Mucosa of descending colon (tissue), 3 donors: Measurements from ENCODE around the gene BEX1. TPM values are rescaled to one million over a fixed set of nuclear protein-coding genes. Genes with fewer than 3 reads are reported as not detected.

ENCODE experiments used
- ATAC-seq: fragments of 200-7000 bp; cut with Tn5 transposase; one replicate; pipeline ENCODE4 v1.9.1; 2020; ENCODE audit warnings: mild to moderate bottlenecking, moderate library complexity
- DNase-seq, 3 donors: peaks; one replicate each; pipeline ENCODE4 v3.0.0-alpha.2; 2020
- H3K36me3 ChIP-seq: fragments of 200-600 bp; one replicate; pipeline ENCODE4 v1.8.0; 2021; ENCODE audit warnings: low read depth, mild to moderate bottlenecking
- H3K4me1 ChIP-seq: fragments of 200-600 bp; one replicate; pipeline ENCODE4 v1.8.0; 2021; ENCODE audit warnings: low read depth, mild to moderate bottlenecking
- H3K4me3 ChIP-seq: fragments of 200-600 bp; one replicate; pipeline ENCODE4 v1.8.0; 2021; ENCODE audit warnings: mild to moderate bottlenecking
- H3K9me3 ChIP-seq: fragments of 200-600 bp; one replicate; pipeline ENCODE4 v1.8.0; 2021; ENCODE audit warnings: mild to moderate bottlenecking
- intact Hi-C, 2 donors: fragments of 100-400 bp; cut with DNase I in 1 of 2; cut with micrococcal nuclease in 1 of 2; formaldehyde crosslinking; loops; one replicate each; pipeline versions ENCODE4 v1.11.0 to v1.11.1; 2022; cut with DNase I, micrococcal nuclease
- total RNA-seq, 3 donors: library from RNA; stranded (reverse); fragmentation: NEBNext Ultra II Directional in 2 of 3; extraction: Animal tissue kit (Norgen Biotek cat#: 25700) in 2 of 3; gene quantifications; one replicate each; pipeline versions ENCODE4 v1.2.1 to v1.2.4, GENCODE V29; 2021 to 2023
- TF ChIP-seq, protein P1 (sequence below): fragments of 200-600 bp; IDR thresholded peaks from one replicate; pipeline ENCODE4 v1.8.0; 2022; ENCODE audit warnings: antibody characterized with exemption, mild to moderate bottlenecking
- donor health status: DM: no; HTN: no; CAD: no; lungs with moderate emphysema.
- donor health status: DM: no; HTN: no; CAD: no.
- donor health status: DM: no; HTN: yes; CAD: no.

Gene BEX1
- total RNA-seq, 3 donors from 2014 or later, result 0.87 to 7.3 TPM; not detected in 1

GRCh38 chrX:103100484-103100883 lies 36.5 kb upstream of the BEX1 start:
- TF ChIP-seq, protein P1, sequence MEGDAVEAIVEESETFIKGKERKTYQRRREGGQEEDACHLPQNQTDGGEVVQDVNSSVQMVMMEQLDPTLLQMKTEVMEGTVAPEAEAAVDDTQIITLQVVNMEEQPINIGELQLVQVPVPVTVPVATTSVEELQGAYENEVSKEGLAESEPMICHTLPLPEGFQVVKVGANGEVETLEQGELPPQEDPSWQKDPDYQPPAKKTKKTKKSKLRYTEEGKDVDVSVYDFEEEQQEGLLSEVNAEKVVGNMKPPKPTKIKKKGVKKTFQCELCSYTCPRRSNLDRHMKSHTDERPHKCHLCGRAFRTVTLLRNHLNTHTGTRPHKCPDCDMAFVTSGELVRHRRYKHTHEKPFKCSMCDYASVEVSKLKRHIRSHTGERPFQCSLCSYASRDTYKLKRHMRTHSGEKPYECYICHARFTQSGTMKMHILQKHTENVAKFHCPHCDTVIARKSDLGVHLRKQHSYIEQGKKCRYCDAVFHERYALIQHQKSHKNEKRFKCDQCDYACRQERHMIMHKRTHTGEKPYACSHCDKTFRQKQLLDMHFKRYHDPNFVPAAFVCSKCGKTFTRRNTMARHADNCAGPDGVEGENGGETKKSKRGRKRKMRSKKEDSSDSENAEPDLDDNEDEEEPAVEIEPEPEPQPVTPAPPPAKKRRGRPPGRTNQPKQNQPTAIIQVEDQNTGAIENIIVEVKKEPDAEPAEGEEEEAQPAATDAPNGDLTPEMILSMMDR, result no peak
- Histone ChIP-seq H3K4me1 (no peaks in the 10 kb centered on the region), H3K4me3 (no peak overlapping the region), H3K36me3 (no peaks in the 10 kb centered on the region), H3K9me3 (no peaks in the 10 kb centered on the region)
- intact Hi-C loops, result no loop called here
- no peak for ATAC-seq
- DNase-seq, result no peak

GRCh38 chrX:103099691-103100090 lies 35.7 kb upstream of the BEX1 start:
- no peak overlapping the region for H3K4me3 ChIP-seq
- H3K36me3 ChIP-seq, result no peaks in the 10 kb centered on the region
- no peak for DNase-seq
- ATAC-seq, result no peak
- intact Hi-C loops, result no loop called here
- TF ChIP-seq, protein P1, result no peak
- no peaks in the 10 kb centered on the region for H3K4me1 ChIP-seq
- H3K9me3 ChIP-seq, result no peaks in the 10 kb centered on the region

GRCh38 chrX:103098488-103098887 lies 34.5 kb upstream of the BEX1 start:
- TF ChIP-seq, protein P1, result no peak
- H3K4me3 ChIP-seq, result no peak overlapping the region
- no peak for DNase-seq
- intact Hi-C loops, result no loop called here
- H3K9me3 ChIP-seq, result no peaks in the 10 kb centered on the region
- no peaks in the 10 kb centered on the region for H3K4me1 ChIP-seq
- ATAC-seq, result no peak
- no peaks in the 10 kb centered on the region for H3K36me3 ChIP-seq

DNA sequence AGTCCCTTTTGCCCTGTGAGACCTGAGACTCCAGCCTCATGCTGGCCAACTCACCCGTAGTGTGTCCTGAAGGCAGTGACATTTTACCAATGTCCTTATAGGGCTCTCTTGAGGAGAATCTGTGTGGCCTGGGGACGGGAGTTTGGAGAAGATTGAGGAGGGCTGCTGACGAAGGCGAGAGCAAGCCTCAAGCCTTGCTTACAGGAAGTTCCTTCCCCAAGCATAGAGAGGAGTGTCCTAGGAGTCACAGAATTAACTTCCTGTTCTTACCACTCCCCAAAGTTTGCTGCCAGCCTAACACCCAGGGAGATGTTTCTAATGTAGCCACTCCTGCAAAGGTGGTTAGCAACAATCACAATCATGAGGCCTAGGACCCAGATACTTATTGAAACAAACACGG lies 29.0 kb upstream of the BEX1 start, which contains the start of gene NXF3:
Gene NXF3 (minus strand): TSS at position 202 of the 400 bp plus-strand sequence. CDS start 120 bp downstream, at position 82.
- ATAC-seq (no peak), DNase-seq (no peak)
- TF ChIP-seq, protein P1, result no peak
- H3K4me1 ChIP-seq, result no peaks in the 10 kb centered on the region
- H3K9me3 ChIP-seq, result no peaks in the 10 kb centered on the region
- H3K36me3 ChIP-seq, result no peaks in the 10 kb centered on the region
- H3K4me3 ChIP-seq, result no peak within 1 kb of the TSS
- intact Hi-C loops, result no loop called here

DNA sequence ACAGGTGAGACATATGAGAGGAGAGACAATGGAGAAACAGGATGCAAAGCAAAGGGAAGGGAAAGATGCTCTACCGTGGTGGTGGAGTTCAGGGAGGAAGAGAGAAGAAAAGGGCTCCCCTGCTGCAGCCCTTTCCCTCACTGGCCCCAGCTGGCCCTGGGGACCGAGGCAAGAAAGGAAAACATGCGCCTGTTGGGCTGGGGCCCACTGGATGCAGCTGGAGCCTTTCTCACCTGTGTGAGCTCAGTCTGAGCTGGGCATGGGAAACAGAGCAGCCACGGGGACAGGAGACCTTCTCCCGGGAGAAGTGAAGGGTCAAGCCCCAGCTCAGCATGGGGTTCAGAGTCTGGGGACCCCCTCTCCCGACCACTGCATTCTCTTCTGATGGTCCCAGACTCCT lies 17.1 kb upstream of the BEX1 start:
- intact Hi-C loops, result no loop called here
- Histone ChIP-seq H3K4me1 (no peaks in the 10 kb centered on the region), H3K4me3 (no peak overlapping the region), H3K9me3 (no peaks in the 10 kb centered on the region), H3K36me3 (no peaks in the 10 kb centered on the region)
- TF ChIP-seq, protein P1, result no peak
- DNase-seq, result no peak
- ATAC-seq, result no peak

DNA sequence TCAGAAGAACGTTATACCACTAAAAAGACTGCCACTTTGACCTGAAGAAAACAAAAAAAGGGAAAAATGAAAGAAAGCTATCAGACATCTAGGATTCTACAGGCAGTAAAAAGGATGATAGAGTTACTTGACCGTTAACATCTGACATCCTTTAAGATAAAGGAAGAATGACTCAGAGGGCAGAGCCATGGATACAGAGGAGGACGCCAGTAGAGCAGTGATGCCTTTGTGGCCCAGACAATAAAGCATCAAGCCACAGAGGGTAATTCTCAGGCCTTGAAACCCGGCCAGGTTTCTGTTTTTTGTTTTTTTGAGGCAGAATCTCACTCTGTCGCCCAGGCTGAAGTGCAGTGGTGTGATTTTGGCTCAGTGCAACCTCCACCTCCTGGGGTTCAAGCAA lies 9.5 kb upstream of the BEX1 start:
- no peak for ATAC-seq

More for the DNA sequence above, 9.5 kb upstream of the BEX1 start:
- Histone ChIP-seq H3K36me3 (no peaks in the 10 kb centered on the region), H3K4me1 (no peaks in the 10 kb centered on the region), H3K9me3 (no peaks in the 10 kb centered on the region), H3K4me3 (no peak overlapping the region)
- TF ChIP-seq, protein P1, result no peak
- intact Hi-C loops, result no loop called here
- no peak for DNase-seq
